B cell (primary cell): Measurements from ENCODE around the gene SLC8B1. TPM values are rescaled to one million over a fixed set of nuclear protein-coding genes. Genes with fewer than 3 reads are reported as not detected.

Experiments used
- ATAC-seq: fragments of 200-7000 bp; cut with Tn5 transposase; one replicate; pipeline ENCODE4 v1.10.0; 2021; ENCODE audit warnings: low read depth, mild to moderate bottlenecking, moderate number of reproducible peaks, moderate library complexity
- CTCF ChIA-PET: fragments of 350-600 bp; sonication (Branson Sonifier 250); formaldehyde crosslinking; loops from one replicate; lab custom pipeline; 2021; ENCODE audit warnings: antibody characterized with exemption, inconsistent platforms; lab: Charles Lee
- POLR2A ChIA-PET: fragments of 350-600 bp; sonication (Branson Sonifier 250); formaldehyde crosslinking; loops from one replicate; lab custom pipeline; 2021; ENCODE audit warnings: antibody characterized with exemption; lab: Charles Lee
- DNase-seq: peaks from one replicate; pipeline ENCODE4 v3.0.0; 2013
- H2AFZ ChIP-seq: 2 replicates; pipeline ENCODE4 v1.6.1; 2012; ENCODE audit warnings: mild to moderate bottlenecking, low read depth, low read length; ENCODE audit not compliant: insufficient read depth, poor library complexity, severe bottlenecking
- H3K27ac ChIP-seq, 2 donors: 1 replicate in 1 of 2; 2 replicates in 1 of 2; pipeline ENCODE4 v1.5.1; 2012 to 2013; ENCODE audit warnings: low read length in 2 of 2, mild to moderate bottlenecking in 2 of 2, moderate library complexity in 1 of 2
- H3K27me3 ChIP-seq, 4 experiments: fragments of 200-600 bp in 1 of 4; sonication (generic) in 1 of 4; replicated peaks in 1 of 4; 1 replicate in 2 of 4; 2 replicates in 2 of 4; pipeline versions ENCODE4 v1.6.1 to v1.7.0; 2013 to 2016; ENCODE audit warnings: low read length in 3 of 4, mild to moderate bottlenecking in 2 of 4, mixed read lengths in 1 of 4, moderate library complexity in 1 of 4; ENCODE audit not compliant: insufficient read depth in 4 of 4, control insufficient read depth in 3 of 4; ENCODE audit errors: control extremely low read depth in 1 of 4
- H3K36me3 ChIP-seq, 2 experiments: replicated peaks in 1 of 2; 1 replicate in 1 of 2; 2 replicates in 1 of 2; pipeline versions ENCODE4 v1.6.1 to v1.7.1; 2013; ENCODE audit warnings: low read length in 1 of 2; ENCODE audit not compliant: insufficient read depth in 2 of 2, control insufficient read depth in 1 of 2; ENCODE audit errors: control extremely low read depth in 1 of 2, extremely low read depth in 1 of 2
- H3K4me1 ChIP-seq, 2 donors: fragments of 200-600 bp in 1 of 2; sonication (generic) in 1 of 2; 1 replicate in 1 of 2; 2 replicates in 1 of 2; pipeline versions ENCODE4 v1.5.1 to v1.6.1; 2013 to 2017; ENCODE audit warnings: low read length in 2 of 2; ENCODE audit not compliant: control insufficient read depth in 2 of 2, insufficient read depth in 2 of 2
- H3K4me2 ChIP-seq: replicated peaks from 2 replicates; pipeline ENCODE3; 2012; ENCODE audit warnings: mild to moderate bottlenecking, low read depth, low read length; ENCODE audit not compliant: poor library complexity, severe bottlenecking
- H3K4me3 ChIP-seq, 5 experiments: fragments of 200-600 bp in 1 of 5; sonication (generic) in 1 of 5; 1 replicate in 3 of 5; 2 replicates in 2 of 5; pipeline versions ENCODE4 v1.5.1 to v1.7.0; 2011 to 2016; ENCODE audit warnings: low read length in 4 of 5, mild to moderate bottlenecking in 4 of 5, low read depth in 2 of 5, control low read depth in 1 of 5, moderate library complexity in 1 of 5; ENCODE audit not compliant: insufficient read depth in 1 of 5; ENCODE audit errors: control extremely low read depth in 1 of 5, extremely low read depth in 1 of 5
- H3K79me2 ChIP-seq: fragments of 200-600 bp; sonication (generic); one replicate; pipeline ENCODE4 v1.6.0; 2016; ENCODE audit warnings: low read length; ENCODE audit not compliant: control insufficient read depth, insufficient read depth
- H3K9ac ChIP-seq: fragments of 200-600 bp; sonication (generic); 2 replicates; pipeline ENCODE4 v1.6.1; 2017; ENCODE audit warnings: mild to moderate bottlenecking, low read length, moderate library complexity
- H3K9me3 ChIP-seq, 3 donors: one replicate each; pipeline versions ENCODE4 v1.6.1 to v1.7.1; 2013; ENCODE audit warnings: low read length in 2 of 3; ENCODE audit not compliant: control insufficient read depth in 2 of 3, insufficient read depth in 1 of 3; ENCODE audit errors: control extremely low read depth in 1 of 3
- H4K20me1 ChIP-seq: 2 replicates; pipeline ENCODE4 v1.6.0; 2012; ENCODE audit warnings: mild to moderate bottlenecking, low read length; ENCODE audit not compliant: insufficient read depth, control insufficient read depth, poor library complexity, severe bottlenecking
- H3K27ac Mint-ChIP-seq: one replicate; pipeline ENCODE4 v1.8.0; 2021; ENCODE audit warnings: mixed read lengths
- H3K27me3 Mint-ChIP-seq: one replicate; pipeline ENCODE4 v1.8.0; 2021; ENCODE audit warnings: mixed read lengths
- H3K4me1 Mint-ChIP-seq: one replicate; pipeline ENCODE4 v1.8.0; 2021; ENCODE audit warnings: mixed read lengths
- H3K4me3 Mint-ChIP-seq: one replicate; pipeline ENCODE4 v1.8.0; 2021; ENCODE audit warnings: mixed read lengths
- H3K9me3 Mint-ChIP-seq: one replicate; pipeline ENCODE4 v1.8.0; 2022; ENCODE audit warnings: mixed read lengths; ENCODE audit not compliant: insufficient read depth
- EZH2 ChIP-seq: IDR thresholded peaks from 2 replicates; pipeline ENCODE4 v1.6.1; 2012; ENCODE audit warnings: borderline replicate concordance, low read depth, mild to moderate bottlenecking, moderate library complexity, low read length; ENCODE audit not compliant: insufficient read depth, poor library complexity, severe bottlenecking
- WGBS: methylation state at CpG from one replicate; pipeline ENCODE4 v1.1.5; 2013; ENCODE audit warnings: missing lambda C conversion rate; ENCODE audit not compliant: insufficient coverage; 5-methylcytosine and 5-hydroxymethylcytosine counted together
- intact Hi-C: fragments of 100-400 bp; cut with micrococcal nuclease; formaldehyde crosslinking; loops from one replicate; pipeline ENCODE4 v1.10.0; 2022
- polyA plus RNA-seq: library from polyadenylated mRNA; depleted of rRNA; stranded (reverse); fragments of >200 nt; gene quantifications from 2 replicates; pipeline ENCODE4 v1.2.3, GENCODE V29; 2012
- total RNA-seq, 2 donors: library from RNA; stranded (reverse); fragments of 120-200 nt in 1 of 2; gene quantifications; 1 replicate in 1 of 2; 2 replicates in 1 of 2; pipeline versions ENCODE4 v1.2.3 to v1.2.4, GENCODE V29; 2013 to 2022
- TF ChIP-seq, protein P1 (sequence below): fragments of 200-600 bp; IDR thresholded peaks from one replicate; pipeline ENCODE4 v1.8.0; 2022; ENCODE audit warnings: antibody characterized with exemption, mild to moderate bottlenecking

SLC8B1 gene
- total and polyA plus RNA-seq, 2 donors (not counting 1 experiment from before 2014, with no cell fraction given): 18.7 to 35.6 TPM

GRCh38 chr12:113341535-113341934 lies 6.6 kb upstream of the SLC8B1 start:
- no peaks in the 10 kb centered on the region for H3K36me3 ChIP-seq
- H3K9ac ChIP-seq: no peak overlapping the region
- H3K4me2 ChIP-seq: no peak overlapping the region
- ChIA-PET POLR2A (no interaction called here), CTCF (no interaction called here)
- intact Hi-C loops: no loop called here
- no peak for ATAC-seq
- H3K4me3 ChIP-seq: no peak overlapping the region
- Mint-ChIP-seq H3K4me1 (peaks cover 8% of the 10 kb centered on the region), H3K9me3 (no peaks in the 10 kb centered on the region), H3K4me3 (no peak overlapping the region), H3K27ac (peak overlapping the region; percentile 50), H3K27me3 (no peaks in the 10 kb centered on the region)
- DNase-seq: no peak
- no peaks in the 10 kb centered on the region for H3K27me3 ChIP-seq
- 64% methylated on average over 4 of the region's 6 CpGs for WGBS
- H3K9me3 ChIP-seq: no peaks in the 10 kb centered on the region
- H3K4me1 ChIP-seq: peaks cover 0 to 6% of the 10 kb centered on the region in 2 donors
- TF ChIP-seq, protein P1, sequence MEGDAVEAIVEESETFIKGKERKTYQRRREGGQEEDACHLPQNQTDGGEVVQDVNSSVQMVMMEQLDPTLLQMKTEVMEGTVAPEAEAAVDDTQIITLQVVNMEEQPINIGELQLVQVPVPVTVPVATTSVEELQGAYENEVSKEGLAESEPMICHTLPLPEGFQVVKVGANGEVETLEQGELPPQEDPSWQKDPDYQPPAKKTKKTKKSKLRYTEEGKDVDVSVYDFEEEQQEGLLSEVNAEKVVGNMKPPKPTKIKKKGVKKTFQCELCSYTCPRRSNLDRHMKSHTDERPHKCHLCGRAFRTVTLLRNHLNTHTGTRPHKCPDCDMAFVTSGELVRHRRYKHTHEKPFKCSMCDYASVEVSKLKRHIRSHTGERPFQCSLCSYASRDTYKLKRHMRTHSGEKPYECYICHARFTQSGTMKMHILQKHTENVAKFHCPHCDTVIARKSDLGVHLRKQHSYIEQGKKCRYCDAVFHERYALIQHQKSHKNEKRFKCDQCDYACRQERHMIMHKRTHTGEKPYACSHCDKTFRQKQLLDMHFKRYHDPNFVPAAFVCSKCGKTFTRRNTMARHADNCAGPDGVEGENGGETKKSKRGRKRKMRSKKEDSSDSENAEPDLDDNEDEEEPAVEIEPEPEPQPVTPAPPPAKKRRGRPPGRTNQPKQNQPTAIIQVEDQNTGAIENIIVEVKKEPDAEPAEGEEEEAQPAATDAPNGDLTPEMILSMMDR: no peak
- no peak for TF ChIP-seq EZH2
- H3K27ac ChIP-seq: no peak overlapping the region
- H3K79me2 ChIP-seq: no peaks in the 10 kb centered on the region
- H2AFZ ChIP-seq: peak overlapping the region; percentile 29
- H4K20me1 ChIP-seq: no peaks in the 10 kb centered on the region

DNA sequence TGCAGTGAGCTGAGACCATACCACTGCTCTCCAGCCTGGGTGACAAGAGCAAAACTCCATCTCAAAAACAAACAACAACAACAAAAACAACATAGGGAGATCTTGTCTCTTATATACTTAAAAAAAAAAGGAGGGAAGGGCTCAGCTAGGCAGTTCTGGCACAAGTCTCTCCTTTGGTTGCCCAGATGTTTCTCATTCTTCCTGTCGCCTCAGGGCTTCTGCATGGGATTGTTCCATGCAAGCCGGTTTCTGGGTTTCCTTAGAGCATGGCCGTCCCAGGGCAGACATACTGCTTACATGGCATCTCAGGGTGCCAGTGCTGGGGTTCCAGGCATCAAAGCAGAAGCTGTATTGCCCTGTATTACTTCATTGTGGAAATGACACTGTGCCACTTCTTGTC lies 5.2 kb upstream of the SLC8B1 start:
- H3K79me2 ChIP-seq: peaks cover 3% of the 10 kb centered on the region
- POLR2A ChIA-PET: no interaction called here
- H4K20me1 ChIP-seq: no peaks in the 10 kb centered on the region
- ATAC-seq (no peak), DNase-seq (no peak)
- Mint-ChIP-seq H3K9me3 (no peaks in the 10 kb centered on the region), H3K4me1 (peaks cover 13% of the 10 kb centered on the region), H3K27me3 (no peaks in the 10 kb centered on the region), H3K4me3 (no peak overlapping the region), H3K27ac (no peak overlapping the region)
- TF ChIP-seq EZH2: no peak
- TF ChIP-seq, protein P1: no peak
- H3K27me3 ChIP-seq: no peaks in the 10 kb centered on the region
- no peak overlapping the region for H3K27ac ChIP-seq
- no peaks in the 10 kb centered on the region for H3K9me3 ChIP-seq
- 94% methylated on average over 3 of the region's 3 CpGs for WGBS
- H2AFZ ChIP-seq: no peak overlapping the region
- H3K36me3 ChIP-seq: no peaks in the 10 kb centered on the region
- CTCF ChIA-PET: no interaction called here
- H3K9ac ChIP-seq: no peak overlapping the region
- H3K4me3 ChIP-seq: no peak overlapping the region
- peaks cover 3 to 12% of the 10 kb centered on the region in 2 donors for H3K4me1 ChIP-seq
- no peak overlapping the region for H3K4me2 ChIP-seq
- intact Hi-C loops: no loop called here
